Glomerular endothelial cell (primary cell): ENCODE data around the gene WT1. TPM values are rescaled to one million over a fixed set of nuclear protein-coding genes. Genes with fewer than 3 reads are reported as not detected.
"Not testable (repeated sequence)": the region's sequence is repeated elsewhere in the genome, so short reads cannot be mapped to it uniquely, and the experiment has no call there.

ENCODE experiments used
- DNase-seq: peaks from one replicate; pipeline ENCODE4 v3.0.0-alpha.2; 2011; ENCODE audit warnings: low read depth, low spot score; ENCODE audit errors: extremely low read depth
- total RNA-seq: library from RNA; depleted of rRNA; stranded (reverse); fragments of >200 nt; gene quantifications from 2 replicates; pipeline ENCODE4 v1.2.3, GENCODE V29; 2015

WT1 gene
- total RNA-seq: 1.1 and 1.4 TPM in 2 replicates

DNA sequence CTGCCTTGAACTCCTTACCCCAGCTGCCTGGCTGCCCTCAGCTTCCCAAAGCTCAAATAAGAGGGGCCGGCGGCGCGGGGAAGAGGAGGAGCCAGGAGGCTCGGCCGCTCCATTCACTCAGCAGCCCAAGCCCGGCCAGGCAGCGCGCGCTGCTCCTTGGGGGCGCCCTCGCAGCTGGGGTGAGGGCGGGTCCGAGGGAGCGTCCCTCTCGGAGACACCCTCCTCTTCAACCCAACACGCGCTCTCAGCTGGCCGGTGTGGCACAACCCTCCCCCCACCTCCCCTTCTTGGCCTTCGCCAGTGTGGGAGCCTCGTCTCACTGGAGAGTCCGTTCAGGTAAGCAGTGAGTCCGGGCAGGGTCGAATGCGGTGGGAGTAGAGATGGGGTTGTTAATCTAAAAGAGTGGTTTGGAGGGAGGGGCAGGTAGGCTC lies at the start of gene WT1:
TSS of gene WT1 (minus strand) at position 29 of the 431 bp plus-strand sequence.
- DNase-seq: no peak

GRCh38 chr11:32479291-32479690 lies 44.0 kb upstream of the WT1 start:
- no peak for DNase-seq

DNA sequence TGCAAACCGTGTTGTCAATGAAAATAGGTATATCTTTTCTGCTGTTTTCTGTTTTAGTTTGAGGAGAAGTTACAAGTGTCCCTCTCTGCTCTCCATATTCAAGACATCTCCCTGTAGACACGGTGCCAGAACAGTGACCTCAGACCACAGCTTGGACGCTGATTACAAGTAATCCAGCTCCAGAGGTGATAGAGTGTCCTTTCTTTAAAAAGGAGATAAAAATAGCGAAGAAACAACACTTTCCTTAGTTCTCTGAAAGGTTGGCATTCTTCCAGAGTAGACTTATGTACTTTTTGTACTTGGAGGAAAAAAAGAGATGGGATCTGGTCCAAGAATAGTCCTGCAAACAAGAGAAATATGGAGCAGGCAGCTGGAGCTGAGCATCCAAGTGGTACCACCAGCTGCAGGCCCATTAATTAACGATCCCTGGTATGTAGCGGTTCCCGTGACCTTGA lies 43.0 kb upstream of the WT1 start:
- DNase-seq: no peak

- DNase-seq: no peak
Observed at GRCh38 chr11:32473282-32473909, 38.1 kb upstream of the WT1 start.

- DNase-seq: no peak
Observed at GRCh38 chr11:32472226-32472625, 36.9 kb upstream of the WT1 start.

DNA sequence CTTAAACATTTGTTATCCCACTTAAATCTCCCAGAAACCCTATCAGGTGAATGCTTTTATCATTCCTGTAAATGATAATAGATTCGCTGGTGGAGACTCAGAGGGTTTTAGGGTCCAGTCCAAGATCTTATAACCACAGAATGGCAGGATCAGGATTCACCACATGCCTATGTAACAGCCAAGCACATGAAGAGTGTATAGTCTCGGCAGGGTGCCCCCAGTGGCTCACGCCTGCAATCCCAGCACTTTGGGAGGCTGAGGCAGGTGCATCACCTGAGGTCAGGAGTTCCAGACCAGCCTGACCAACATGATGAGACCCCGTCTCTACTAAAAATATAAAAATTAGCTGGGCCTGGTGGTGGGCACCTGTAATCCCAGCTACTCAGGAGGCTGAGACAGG lies 36.2 kb upstream of the WT1 start:
- DNase-seq: not testable (repeated sequence)

- no peak for DNase-seq
Observed at GRCh38 chr11:32469791-32470190, 34.5 kb upstream of the WT1 start.

DNA sequence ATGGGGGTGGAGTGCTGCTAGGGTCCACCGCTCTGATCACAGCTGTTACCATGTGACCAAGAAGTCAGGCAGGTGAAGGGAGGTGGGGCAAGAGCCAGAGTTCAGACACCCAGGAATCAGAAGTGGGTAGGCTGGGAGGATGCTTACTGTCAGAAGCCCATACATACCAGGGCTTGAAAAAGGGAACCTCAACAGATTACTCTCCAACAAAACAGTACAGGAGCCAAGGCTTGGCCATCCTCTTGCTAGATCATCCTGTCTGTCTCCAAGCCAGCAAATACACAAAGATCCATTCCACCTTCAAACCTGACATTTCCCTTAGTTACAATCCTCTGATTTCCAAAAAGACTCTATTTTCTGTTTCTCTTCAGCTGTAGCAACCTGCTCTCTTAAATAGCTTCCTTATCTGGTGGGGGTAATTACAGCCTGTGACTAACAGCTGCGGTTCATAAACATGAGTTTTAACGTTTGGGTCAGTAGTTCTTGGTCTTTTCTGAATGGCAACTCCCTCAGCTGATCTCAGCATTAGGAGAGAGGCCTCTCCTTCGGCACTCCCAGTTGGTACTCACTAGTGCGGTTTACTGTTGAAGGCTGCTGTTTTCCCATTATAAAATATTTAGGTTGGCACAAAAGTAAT lies 31.1 kb upstream of the WT1 start:
- no peak for DNase-seq

DNA sequence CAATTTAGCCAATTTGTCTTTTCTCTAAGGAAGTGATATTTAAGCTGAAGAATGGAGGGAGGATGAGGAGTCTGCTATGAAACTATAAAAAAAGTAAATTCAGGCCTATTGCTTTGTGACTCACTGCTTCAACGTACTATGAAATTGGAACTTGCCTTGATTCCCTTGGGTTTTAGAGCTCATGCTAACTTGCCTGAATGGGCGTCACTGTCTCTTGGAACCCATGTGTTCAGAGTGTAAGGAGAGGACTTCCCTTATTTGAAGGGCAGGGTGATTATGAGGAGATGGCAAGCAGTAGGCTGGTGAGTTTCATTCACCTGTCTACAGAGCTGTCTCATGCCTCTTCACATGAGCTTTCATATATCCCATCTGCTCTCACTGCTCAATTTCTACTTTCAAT lies 28.7 kb upstream of the WT1 start:
- no peak for DNase-seq

DNA sequence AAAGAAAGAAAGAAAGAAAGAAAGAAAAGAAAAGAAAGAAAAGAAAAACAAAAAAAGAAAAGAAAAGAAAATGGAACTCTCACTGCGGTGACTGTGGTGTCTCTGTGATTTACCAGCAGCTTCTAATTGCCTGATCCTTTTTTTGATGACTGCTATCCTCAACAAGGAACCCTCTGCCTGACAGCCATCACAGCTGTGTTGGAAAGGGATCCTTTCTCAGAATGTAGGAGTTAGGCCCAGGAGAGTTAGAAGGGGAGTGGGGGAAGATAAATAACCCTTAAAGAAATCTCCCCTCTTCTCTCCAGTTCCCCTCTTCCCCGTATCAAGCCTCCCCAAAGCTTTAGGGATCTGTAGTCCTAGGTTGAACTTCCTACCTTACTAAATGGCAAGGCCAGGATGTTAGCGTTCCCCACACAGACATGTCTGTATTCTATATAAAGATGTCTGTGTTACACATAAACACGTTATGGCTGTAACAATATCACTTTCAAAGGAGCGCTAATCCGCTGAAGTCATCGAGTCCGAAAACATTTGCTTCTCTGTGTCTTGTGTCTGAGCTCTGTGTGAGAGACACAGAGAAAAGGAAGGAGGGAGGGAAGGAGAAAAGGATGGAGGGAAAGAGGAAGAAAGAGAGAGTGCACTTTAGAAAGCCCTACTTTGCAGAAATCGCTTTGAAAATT lies 26.8 kb upstream of the WT1 start:
- DNase-seq: no peak

GRCh38 chr11:32456864-32457263 lies 21.5 kb upstream of the WT1 start:
- no peak for DNase-seq

DNA sequence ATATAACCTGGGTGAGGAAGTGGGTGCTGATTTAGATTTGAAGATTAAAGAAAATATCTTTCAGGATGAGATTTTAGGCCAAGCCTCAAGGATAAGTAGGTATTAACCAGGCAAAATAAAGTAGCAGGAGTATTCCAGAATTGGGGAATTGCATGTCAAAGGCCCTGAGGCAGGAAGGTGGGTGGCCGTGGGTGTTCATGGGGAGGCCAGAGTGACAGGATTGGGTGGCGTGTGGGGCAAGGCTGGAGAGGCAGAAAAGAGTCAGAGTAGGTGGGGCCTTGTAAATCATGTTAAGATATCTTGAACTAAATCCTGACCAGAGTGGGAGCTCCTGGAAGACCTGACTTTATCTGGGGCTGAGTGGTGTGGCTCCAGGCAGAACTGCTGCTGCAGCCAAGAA lies 19.7 kb upstream of the WT1 start:
- no peak for DNase-seq

- no peak for DNase-seq
Observed at GRCh38 chr11:32451808-32452207, 16.5 kb upstream of the WT1 start.

DNA sequence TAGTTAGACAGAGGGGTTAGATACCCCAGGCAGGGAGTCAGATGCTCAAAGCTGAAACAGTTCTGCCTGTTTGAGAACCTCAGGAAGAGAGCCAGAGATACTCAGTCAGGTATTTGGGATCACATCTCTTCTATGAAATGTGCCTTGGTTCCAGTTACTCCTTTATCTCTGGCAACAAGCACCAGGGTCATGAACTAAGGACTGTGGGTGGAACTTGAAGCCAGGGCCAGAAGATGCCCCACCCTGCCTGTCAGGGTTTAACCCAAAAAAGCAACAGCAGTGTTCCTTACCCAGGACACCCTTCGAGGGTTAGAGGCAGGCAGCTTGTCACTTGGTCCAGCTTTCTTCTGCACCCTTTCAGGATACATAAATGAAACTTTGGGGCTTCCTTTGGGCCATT lies 15.0 kb upstream of the WT1 start:
- DNase-seq: no peak

GRCh38 chr11:32448232-32448631 lies 12.9 kb upstream of the WT1 start:
- DNase-seq: no peak

GRCh38 chr11:32447252-32447651 lies 11.9 kb upstream of the WT1 start:
- DNase-seq: no peak

DNA sequence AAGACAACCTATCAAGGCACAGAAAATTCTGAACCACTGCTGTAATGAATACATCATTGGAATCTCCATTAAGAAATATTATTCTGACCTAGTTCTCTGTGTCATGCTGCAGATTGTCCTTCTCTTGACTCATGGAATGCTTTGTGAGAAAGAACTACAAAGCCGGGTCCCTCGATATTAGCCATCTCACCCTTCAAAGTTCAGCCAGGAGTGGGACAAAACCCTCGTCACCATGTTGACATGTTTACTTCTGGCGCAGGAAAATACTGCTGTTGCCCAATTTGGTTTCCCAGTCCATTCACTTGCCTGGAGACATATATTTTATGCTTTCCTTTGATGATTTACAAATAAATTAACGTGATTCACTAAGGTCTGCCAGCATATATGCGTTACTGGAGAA lies 10.9 kb upstream of the WT1 start:
- DNase-seq: no peak

GRCh38 chr11:32444186-32444585 lies 8.8 kb upstream of the WT1 start:
- DNase-seq: no peak

- DNase-seq: no peak
Observed at GRCh38 chr11:32440916-32441315, 5.6 kb upstream of the WT1 start.

GRCh38 chr11:32440312-32440908 lies 5.1 kb upstream of the WT1 start:
- no peak for DNase-seq

DNA sequence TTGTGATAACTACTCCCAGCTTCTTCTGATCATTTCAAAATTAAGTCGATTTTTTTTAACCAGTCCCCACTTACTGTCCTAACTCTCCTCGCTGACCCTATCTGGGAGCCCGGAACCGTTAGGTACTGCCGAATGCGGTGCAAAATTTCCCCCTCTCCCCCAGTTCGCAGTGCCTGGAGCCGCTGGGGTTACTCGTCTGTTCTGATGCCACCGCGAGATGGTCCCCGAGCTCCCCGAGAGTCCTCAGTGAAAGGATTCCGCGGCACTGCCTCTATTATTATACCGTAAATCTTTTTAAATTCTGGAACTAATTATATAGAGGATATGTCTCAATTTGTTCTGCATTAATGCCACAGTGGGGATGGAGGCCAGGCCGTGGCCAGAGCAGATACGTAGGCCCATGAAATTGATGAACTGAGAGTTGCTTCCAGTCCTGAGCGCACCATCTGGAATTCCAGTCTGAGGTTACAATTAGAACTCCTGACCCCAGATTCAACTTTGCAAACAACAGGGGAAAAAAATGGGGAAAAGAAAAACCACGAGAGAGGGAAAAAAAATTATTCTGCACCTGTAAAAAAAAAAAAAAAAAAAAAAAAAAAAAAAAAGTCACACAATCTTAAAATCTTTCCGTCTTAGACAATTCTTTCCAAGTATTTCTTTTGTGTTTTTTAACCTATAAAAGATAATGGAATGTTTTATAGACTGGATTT lies 4.3 kb upstream of the WT1 start:
- no peak for DNase-seq
